Mesendoderm (in vitro differentiated cells): ENCODE results near the gene FOXL2NB.
A peak's percentile ranks its signal among the peaks of the same experiment; 100 is the strongest.

Source experiments
- DNase-seq: peaks from one replicate; pipeline ENCODE4 v3.0.0; 2013
- H2AK5ac ChIP-seq: 2 replicates; pipeline ENCODE4 v1.6.1; 2013; ENCODE audit warnings: low read length, inconsistent platforms
- H2BK120ac ChIP-seq: 2 replicates; pipeline ENCODE4 v1.6.1; 2013; ENCODE audit warnings: low read depth, mild to moderate bottlenecking, low read length, moderate library complexity, mixed read lengths
- H2BK15ac ChIP-seq: replicated peaks from 2 replicates; pipeline ENCODE4 v1.6.1; 2013; ENCODE audit warnings: low read depth, mild to moderate bottlenecking, moderate library complexity
- H2BK5ac ChIP-seq: 2 replicates; pipeline ENCODE4 v1.6.1; 2013; ENCODE audit warnings: low read length, inconsistent platforms
- H3K18ac ChIP-seq: 2 replicates; pipeline ENCODE4 v1.6.1; 2013; ENCODE audit warnings: mild to moderate bottlenecking, low read length, mixed read lengths
- H3K23ac ChIP-seq: one replicate; pipeline ENCODE4 v1.6.1; 2013; ENCODE audit warnings: low read length
- H3K27ac ChIP-seq: 2 replicates; pipeline ENCODE4 v1.5.1; 2013; ENCODE audit warnings: low read depth, mild to moderate bottlenecking, inconsistent platforms, low read length, moderate library complexity
- H3K27me3 ChIP-seq: 2 replicates; pipeline ENCODE4 v1.6.1; 2013; ENCODE audit warnings: low read length, control low read depth, mild to moderate bottlenecking, inconsistent platforms; ENCODE audit not compliant: insufficient read depth, poor library complexity
- H3K36me3 ChIP-seq: 2 replicates; pipeline ENCODE4 v1.6.1; 2013; ENCODE audit warnings: low read length, inconsistent platforms; ENCODE audit not compliant: control insufficient read depth, insufficient read depth
- H3K4ac ChIP-seq: one replicate; pipeline ENCODE4 v1.6.1; 2013; ENCODE audit warnings: low read depth, mild to moderate bottlenecking, low read length, moderate library complexity
- H3K4me1 ChIP-seq: 2 replicates; pipeline ENCODE4 v1.6.1; 2013; ENCODE audit warnings: low read depth, low read length, inconsistent platforms; ENCODE audit not compliant: control insufficient read depth
- H3K4me2 ChIP-seq: 2 replicates; pipeline ENCODE4 v1.6.1; 2013; ENCODE audit warnings: low read length
- H3K4me3 ChIP-seq: 2 replicates; pipeline ENCODE4 v1.5.1; 2013; ENCODE audit warnings: mild to moderate bottlenecking, low read length
- H3K56ac ChIP-seq: one replicate; pipeline ENCODE4 v1.6.1; 2013; ENCODE audit warnings: low read length
- H3K79me1 ChIP-seq: 2 replicates; pipeline ENCODE4 v1.6.1; 2013; ENCODE audit warnings: low read length, inconsistent platforms
- H3K79me2 ChIP-seq: 2 replicates; pipeline ENCODE4 v1.6.1; 2013; ENCODE audit warnings: mild to moderate bottlenecking, low read length; ENCODE audit not compliant: control insufficient read depth, insufficient read depth
- H3K9ac ChIP-seq: 2 replicates; pipeline ENCODE4 v1.6.1; 2013; ENCODE audit warnings: low read length, inconsistent platforms
- H4K5ac ChIP-seq: one replicate; pipeline ENCODE4 v1.6.1; 2013; ENCODE audit warnings: low read length
- H4K8ac ChIP-seq: one replicate; pipeline ENCODE4 v1.6.1; 2013; ENCODE audit warnings: low read depth, mild to moderate bottlenecking, control low read depth, low read length, moderate library complexity
- WGBS: extraction: QIAGEN DNeasy Blood & Tissue Kit; methylation state at CpG from one replicate; pipeline ENCODE4 v1.1.7; 2013; ENCODE audit warnings: low lambda C conversion rate, missing lambda C conversion rate; ENCODE audit not compliant: insufficient coverage; ENCODE audit errors: extremely low coverage; 5-methylcytosine and 5-hydroxymethylcytosine counted together

FOXL2NB gene

DNA sequence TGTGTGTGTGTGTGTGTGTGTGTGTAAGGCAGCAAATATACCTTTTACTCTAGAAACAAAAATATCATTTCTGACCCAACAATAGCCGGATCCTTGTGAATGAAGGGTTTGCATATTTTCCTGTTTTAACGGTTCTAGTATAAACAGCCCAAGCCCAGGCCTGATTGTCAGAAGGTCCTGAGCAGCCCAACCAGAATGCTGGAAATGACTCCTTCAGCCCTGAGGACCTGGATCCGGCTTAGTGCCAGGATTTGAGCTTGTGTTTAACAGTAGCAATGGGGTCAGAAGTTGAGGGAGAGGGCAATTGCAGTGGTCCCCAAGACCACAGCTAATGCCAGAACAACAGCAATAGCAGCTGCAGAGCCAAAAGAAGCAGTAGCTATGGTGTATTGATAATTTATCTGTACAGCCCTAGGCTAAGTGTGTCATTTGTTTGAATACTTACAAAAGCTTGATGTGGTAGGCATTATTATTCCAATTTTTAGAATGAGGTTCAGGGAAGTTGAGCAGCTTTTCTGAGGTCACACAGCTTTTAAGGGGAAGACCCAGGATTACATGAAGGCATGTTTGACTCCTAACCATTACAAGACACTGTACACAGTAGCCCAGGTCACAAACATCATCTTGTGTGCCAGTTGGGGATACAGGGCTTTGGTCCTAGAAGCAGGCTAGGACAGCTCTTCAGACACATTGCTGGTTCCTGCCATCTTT lies 12.9 kb upstream of the FOXL2NB start:
- WGBS, result no CpG with 5 or more reads among the region's 3 CpGs
- Histone ChIP-seq H3K56ac (no peak overlapping the region), H2BK120ac (no peak overlapping the region), H3K4ac (no peak overlapping the region), H2BK5ac (no peak overlapping the region), H2AK5ac (no peak overlapping the region), H3K4me1 (peaks cover 3% of the 10 kb centered on the region), H3K27me3 (peaks cover 26% of the 10 kb centered on the region), H3K18ac (no peak overlapping the region), H3K36me3 (no peaks in the 10 kb centered on the region), H3K23ac (no peak overlapping the region), H4K8ac (no peak overlapping the region), H3K79me2 (no peaks in the 10 kb centered on the region), H3K4me3 (no peak overlapping the region), H2BK15ac (no peak overlapping the region), H3K27ac (no peak overlapping the region), H4K5ac (no peak overlapping the region), H3K9ac (no peak overlapping the region), H3K4me2 (no peak overlapping the region), H3K79me1 (no peaks in the 10 kb centered on the region)
- no peak for DNase-seq

DNA sequence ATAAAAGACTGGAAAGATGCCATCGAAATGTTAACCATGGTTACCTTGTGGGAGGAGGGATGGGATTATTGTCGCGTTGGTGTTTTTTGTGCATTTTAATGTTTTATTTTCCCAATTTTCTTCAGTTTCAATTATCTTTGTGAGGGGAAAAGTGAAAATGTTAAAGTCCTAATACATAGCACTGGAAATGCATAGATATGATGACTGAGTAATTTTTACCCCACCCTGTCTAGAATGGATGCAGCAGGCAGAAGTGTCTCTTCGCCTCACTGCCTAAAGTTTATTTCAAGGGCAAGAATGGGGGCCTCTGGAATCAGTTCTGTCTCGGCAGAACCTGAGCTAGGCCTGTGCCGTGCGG lies 11.5 kb upstream of the FOXL2NB start:
- Histone ChIP-seq H3K27ac (no peak overlapping the region), H3K4me3 (no peak overlapping the region), H3K27me3 (peaks cover 35% of the 10 kb centered on the region), H4K5ac (no peak overlapping the region), H3K18ac (no peak overlapping the region), H2BK5ac (no peak overlapping the region), H3K36me3 (no peaks in the 10 kb centered on the region), H2BK15ac (no peak overlapping the region), H3K56ac (no peak overlapping the region), H4K8ac (no peak overlapping the region), H3K4me2 (no peak overlapping the region), H2AK5ac (no peak overlapping the region), H2BK120ac (no peak overlapping the region), H3K79me2 (no peaks in the 10 kb centered on the region), H3K9ac (no peak overlapping the region), H3K23ac (no peak overlapping the region), H3K4me1 (peaks cover 3% of the 10 kb centered on the region), H3K4ac (no peak overlapping the region), H3K79me1 (no peaks in the 10 kb centered on the region)
- no peak for DNase-seq
- WGBS, result 100% methylated on average over 3 of the region's 7 CpGs

DNA sequence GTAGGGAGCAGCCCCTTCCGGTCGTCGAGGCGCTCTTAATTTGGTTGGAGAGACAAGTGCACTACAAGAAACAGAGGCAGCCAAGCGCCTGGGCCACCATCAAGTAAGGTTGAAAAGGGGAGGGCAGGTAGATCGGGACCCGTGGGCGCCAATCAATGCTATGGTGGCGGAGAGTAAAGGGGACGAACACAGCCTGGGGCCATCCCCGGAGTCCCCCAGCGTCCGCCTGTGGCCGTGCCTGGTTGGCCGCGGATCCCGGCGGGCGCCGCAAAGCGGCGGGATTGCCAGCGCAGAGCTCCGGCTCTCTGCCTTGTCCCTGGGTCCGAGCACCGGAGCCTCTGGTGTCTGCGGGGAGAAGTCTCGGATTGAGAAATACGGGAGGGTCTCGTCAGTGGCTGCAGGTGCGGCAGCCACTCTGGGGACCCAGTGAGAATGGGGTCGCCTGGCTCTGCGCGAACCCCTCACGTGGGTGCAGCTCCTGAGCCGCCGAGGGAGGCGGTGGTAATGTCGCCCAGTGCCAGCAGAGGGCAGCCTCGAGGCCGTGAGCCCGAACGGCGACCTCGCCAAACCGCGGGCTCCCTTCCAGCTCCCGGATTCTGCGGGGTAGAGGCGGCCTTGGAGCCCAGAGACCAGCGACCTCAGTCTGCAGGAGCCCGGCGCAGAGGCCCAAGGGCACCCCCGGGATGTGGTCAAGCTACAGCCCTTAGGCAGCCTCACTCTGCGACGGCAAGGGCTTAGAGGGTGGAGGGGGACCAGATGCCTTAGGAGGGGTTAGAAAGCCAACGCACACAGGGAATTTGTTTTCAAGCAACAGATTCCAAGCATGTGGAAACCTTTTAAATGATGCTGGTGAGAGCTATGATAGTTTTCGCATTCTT lies 10.9 kb upstream of the FOXL2NB start:
- Histone ChIP-seq H2BK15ac (no peak overlapping the region), H3K4me2 (peak overlapping the region; percentile 73), H3K4ac (no peak overlapping the region), H3K4me3 (no peak overlapping the region), H3K27ac (no peak overlapping the region), H3K18ac (no peak overlapping the region), H2BK5ac (no peak overlapping the region), H3K27me3 (peaks cover 40% of the 10 kb centered on the region), H4K5ac (no peak overlapping the region), H2BK120ac (no peak overlapping the region), H3K79me1 (no peaks in the 10 kb centered on the region), H3K79me2 (no peaks in the 10 kb centered on the region), H2AK5ac (no peak overlapping the region), H3K36me3 (no peaks in the 10 kb centered on the region), H3K23ac (no peak overlapping the region), H3K56ac (peak overlapping the region; percentile 81), H3K4me1 (peaks cover 3% of the 10 kb centered on the region), H3K9ac (peak overlapping the region; percentile 41), H4K8ac (no peak overlapping the region)
- WGBS, result no CpG with 5 or more reads among the region's 58 CpGs
- DNase-seq, result peak; percentile 82

DNA sequence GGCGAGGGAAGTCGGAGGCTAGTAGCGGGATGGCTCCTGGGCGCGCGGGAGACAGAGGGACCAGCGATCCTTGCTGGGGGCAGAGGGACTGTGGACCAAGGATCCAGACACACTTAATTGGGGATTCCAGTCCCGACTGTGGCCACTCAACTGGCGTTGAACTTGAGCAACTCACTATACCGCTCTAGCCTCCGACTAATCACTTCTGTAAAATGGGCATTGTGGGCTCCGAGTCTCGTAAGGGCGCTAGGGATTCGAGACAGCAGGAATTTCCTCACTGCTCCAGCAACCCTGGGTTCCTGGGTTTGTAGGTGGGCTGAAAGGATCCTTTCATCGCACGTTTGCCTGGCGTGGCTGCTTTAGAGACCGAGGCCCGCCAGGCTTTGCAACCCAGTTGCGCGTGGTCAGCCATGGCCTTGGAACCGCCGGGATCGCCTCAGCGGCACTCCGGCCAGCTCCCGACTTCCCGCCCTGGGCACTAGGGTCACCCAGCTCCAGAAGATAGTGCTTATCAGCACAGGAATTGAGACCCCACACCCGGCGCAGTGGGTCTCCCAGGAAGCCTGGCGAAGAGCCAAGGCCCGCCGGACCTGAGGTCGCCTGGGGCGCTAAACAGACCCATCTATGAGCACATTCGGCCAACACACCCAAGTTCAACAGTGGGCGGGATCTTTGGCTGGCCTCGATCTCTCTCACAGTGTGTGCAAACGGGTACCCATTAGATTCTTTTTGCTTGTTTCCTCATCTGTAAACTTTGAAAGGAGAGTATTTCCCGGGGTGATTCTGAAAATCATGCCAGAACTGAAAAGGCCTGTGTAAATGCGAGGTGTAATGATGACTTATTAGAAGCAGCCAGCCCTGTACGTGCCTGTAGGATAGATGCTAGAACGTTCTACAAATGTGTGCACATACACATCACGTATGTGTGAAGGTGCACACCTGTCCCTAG lies 10.0 kb upstream of the FOXL2NB start:
- Histone ChIP-seq H3K23ac (no peak overlapping the region), H3K36me3 (no peaks in the 10 kb centered on the region), H2BK120ac (no peak overlapping the region), H3K9ac (peak overlapping the region; percentile 17), H3K79me2 (no peaks in the 10 kb centered on the region), H4K8ac (no peak overlapping the region), H2BK5ac (no peak overlapping the region), H3K27ac (no peak overlapping the region), H2BK15ac (no peak overlapping the region), H3K56ac (peak overlapping the region; percentile 73), H3K27me3 (peaks cover 43% of the 10 kb centered on the region), H4K5ac (no peak overlapping the region), H3K4me2 (peak overlapping the region; percentile 32), H3K4me1 (peaks cover 3% of the 10 kb centered on the region), H3K4ac (no peak overlapping the region), H3K79me1 (no peaks in the 10 kb centered on the region), H3K18ac (no peak overlapping the region), H2AK5ac (no peak overlapping the region), H3K4me3 (no peak overlapping the region)
- no peak for DNase-seq
- WGBS, result no CpG with 5 or more reads among the region's 45 CpGs

DNA sequence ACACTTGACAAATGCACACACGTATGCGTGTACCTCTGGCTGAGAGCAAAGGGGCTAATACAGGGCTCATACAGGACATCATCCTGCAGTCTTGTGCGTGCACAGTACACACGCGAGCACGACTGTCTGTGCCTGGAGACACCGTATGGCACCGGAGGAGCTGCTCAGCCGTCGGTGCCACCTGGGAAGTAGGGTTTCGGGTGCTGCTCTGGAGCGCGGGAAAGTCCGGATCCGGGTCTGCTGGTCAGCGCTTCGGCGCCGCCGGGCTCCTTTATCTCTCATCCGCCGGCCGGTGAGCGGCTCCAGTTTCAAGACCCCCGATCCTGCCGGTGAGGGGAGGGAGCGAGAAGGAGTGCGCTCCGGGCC lies 9.3 kb upstream of the FOXL2NB start:
- no peaks in the 10 kb centered on the region for H3K36me3 ChIP-seq
- no peak overlapping the region for H2AK5ac ChIP-seq
- no peaks in the 10 kb centered on the region for H3K79me2 ChIP-seq
- H3K4me1 ChIP-seq, result peaks cover 3% of the 10 kb centered on the region
- H3K23ac ChIP-seq, result no peak overlapping the region
- WGBS, result no CpG with 5 or more reads among the region's 29 CpGs
- no peak overlapping the region for H3K18ac ChIP-seq
- H2BK120ac ChIP-seq, result no peak overlapping the region
- H3K4me2 ChIP-seq, result peak overlapping the region; percentile 32
- no peak for DNase-seq
- H2BK15ac ChIP-seq, result no peak overlapping the region
- no peaks in the 10 kb centered on the region for H3K79me1 ChIP-seq
- no peak overlapping the region for H3K27ac ChIP-seq
- no peak overlapping the region for H4K5ac ChIP-seq
- peak overlapping the region; percentile 35 for H3K56ac ChIP-seq
- H2BK5ac ChIP-seq, result no peak overlapping the region
- H3K4me3 ChIP-seq, result no peak overlapping the region
- peak overlapping the region; percentile 17 for H3K9ac ChIP-seq
- H3K4ac ChIP-seq, result no peak overlapping the region
- H3K27me3 ChIP-seq, result peaks cover 49% of the 10 kb centered on the region
- H4K8ac ChIP-seq, result no peak overlapping the region
